AG04449 (cell line): Measurements from ENCODE around the gene MS4A6E.

Experiments
- CTCF ChIA-PET: fragments of 350-600 bp; formaldehyde crosslinking; extraction: SDS; loops from one replicate; lab custom pipeline; 2021; ENCODE audit warnings: antibody characterized with exemption; lab: Yijun Ruan, JAX
- POLR2A ChIA-PET: fragments of 400-600, 350-600 bp; formaldehyde crosslinking; extraction: SDS; loops from one replicate; lab custom pipeline; 2020; ENCODE audit warnings: antibody characterized with exemption, inconsistent platforms; lab: Yijun Ruan, JAX
- DNase-seq: peaks from one replicate; pipeline ENCODE4 v3.0.0-alpha.2; 2010; ENCODE audit warnings: low read depth, low spot score
- H3K4me3 ChIP-seq: 2 replicates; pipeline ENCODE4 v1.5.1; 2011; ENCODE audit warnings: low read depth, mild to moderate bottlenecking, control low read depth, low read length
- TF ChIP-seq, protein P1 (sequence below): IDR thresholded peaks from one replicate; pipeline ENCODE4 v1.5.1; 2011; ENCODE audit warnings: mild to moderate bottlenecking, moderate library complexity, low read length, control low read depth, inconsistent platforms; ENCODE audit not compliant: insufficient read depth; ENCODE audit errors: missing control alignments

Gene MS4A6E

DNA sequence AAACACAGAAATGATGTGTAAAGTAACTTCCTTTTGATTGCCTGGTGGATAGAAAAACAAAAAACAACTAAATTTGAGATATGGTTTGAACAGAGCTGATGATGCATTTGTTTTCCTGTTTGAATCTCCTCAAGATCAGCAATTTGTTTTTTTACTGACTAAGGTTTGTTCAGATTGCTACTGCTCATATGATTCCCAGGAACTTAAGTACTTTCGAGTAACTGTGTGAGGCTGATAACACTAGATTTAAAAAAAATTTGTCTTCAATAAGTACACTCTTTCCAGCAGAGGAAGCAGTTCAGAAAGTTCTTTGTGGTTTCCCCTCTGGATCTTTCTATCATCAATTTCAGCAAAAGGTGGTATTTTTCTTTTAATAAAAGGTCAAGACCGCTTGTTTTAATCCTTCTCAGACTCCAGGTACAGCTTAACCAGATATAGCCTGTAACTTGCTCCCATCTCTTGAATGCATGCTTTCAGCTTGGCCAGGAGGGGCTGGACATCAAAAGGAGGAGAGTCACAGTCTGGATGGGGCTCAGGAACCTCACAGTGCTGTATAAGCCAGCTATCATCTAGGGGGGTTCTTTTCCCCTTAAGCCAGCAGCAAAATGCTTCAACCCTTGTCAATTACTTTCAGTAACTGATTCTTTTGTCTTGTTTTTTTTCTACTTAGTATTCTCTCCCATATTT is 12.3 kb upstream of the MS4A6E start:
- TF ChIP-seq, protein P1, sequence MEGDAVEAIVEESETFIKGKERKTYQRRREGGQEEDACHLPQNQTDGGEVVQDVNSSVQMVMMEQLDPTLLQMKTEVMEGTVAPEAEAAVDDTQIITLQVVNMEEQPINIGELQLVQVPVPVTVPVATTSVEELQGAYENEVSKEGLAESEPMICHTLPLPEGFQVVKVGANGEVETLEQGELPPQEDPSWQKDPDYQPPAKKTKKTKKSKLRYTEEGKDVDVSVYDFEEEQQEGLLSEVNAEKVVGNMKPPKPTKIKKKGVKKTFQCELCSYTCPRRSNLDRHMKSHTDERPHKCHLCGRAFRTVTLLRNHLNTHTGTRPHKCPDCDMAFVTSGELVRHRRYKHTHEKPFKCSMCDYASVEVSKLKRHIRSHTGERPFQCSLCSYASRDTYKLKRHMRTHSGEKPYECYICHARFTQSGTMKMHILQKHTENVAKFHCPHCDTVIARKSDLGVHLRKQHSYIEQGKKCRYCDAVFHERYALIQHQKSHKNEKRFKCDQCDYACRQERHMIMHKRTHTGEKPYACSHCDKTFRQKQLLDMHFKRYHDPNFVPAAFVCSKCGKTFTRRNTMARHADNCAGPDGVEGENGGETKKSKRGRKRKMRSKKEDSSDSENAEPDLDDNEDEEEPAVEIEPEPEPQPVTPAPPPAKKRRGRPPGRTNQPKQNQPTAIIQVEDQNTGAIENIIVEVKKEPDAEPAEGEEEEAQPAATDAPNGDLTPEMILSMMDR, result no peak
- ChIA-PET CTCF (no interaction called here), POLR2A (no interaction called here)
- DNase-seq, result no peak
- no peak overlapping the region for H3K4me3 ChIP-seq

DNA sequence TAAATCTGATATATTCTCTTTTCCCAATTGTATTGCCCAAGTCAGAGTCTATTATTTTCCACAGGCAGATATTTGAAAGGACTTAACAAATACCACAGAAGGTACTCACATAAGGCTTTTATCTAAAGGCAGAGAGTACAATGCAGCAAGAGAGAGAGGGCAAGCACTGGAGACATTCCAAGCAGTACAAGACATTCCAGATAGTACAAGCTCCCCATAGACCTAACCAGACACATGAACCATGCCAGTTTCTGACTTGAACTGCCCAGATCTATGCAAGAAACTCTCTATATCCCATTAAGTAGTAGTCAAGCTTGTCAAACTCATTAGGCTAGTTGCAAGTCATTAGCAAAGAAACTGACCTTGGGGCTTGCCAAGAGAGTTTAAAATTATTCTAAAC is 11.2 kb upstream of the MS4A6E start:
- CTCF ChIA-PET, result no interaction called here
- POLR2A ChIA-PET, result no interaction called here
- TF ChIP-seq, protein P1, result no peak
- no peak overlapping the region for H3K4me3 ChIP-seq
- DNase-seq, result no peak

DNA sequence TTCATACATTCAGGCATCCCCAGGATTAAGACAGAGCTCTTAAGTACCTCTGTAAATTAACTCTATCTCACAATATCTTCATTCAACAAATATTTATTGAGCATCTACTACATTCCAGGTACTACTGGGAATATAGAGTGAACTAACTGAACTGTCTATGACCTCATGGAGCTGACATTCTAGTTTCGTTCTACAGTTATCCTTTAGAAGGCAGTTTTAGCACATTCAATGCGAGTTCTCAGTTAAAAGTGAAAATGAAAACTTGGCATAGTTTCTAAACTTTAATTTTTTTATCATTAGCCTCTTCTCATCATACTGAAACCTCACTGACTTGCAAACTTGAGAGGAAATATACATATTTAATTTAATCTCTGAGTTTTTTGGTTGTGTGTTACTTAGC is 10.7 kb upstream of the MS4A6E start:
- no peak for DNase-seq
- CTCF ChIA-PET, result no interaction called here
- no peak overlapping the region for H3K4me3 ChIP-seq
- POLR2A ChIA-PET, result no interaction called here
- TF ChIP-seq, protein P1, result no peak

DNA sequence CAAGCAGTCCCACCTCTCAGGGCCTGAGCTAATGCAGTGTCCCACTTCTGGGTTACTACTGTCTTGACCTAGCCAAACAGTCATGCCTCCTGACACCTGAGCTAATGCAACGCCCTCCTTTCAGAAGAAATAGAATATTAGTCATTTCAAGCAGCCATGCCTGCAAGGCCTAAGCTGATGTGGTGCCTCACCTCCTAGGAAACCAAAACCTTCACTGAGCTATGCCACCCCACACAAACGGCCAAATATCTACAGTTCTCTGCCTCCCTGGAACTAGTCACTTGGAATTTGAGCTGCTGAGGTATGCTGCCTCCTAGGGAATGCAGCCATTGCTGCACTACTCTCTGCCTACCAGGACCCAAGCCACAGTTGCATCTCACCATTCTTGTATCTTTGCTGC is 8.3 kb upstream of the MS4A6E start:
- TF ChIP-seq, protein P1, result no peak
- H3K4me3 ChIP-seq, result no peak overlapping the region
- POLR2A ChIA-PET, result no interaction called here
- DNase-seq, result no peak
- CTCF ChIA-PET, result no interaction called here

DNA sequence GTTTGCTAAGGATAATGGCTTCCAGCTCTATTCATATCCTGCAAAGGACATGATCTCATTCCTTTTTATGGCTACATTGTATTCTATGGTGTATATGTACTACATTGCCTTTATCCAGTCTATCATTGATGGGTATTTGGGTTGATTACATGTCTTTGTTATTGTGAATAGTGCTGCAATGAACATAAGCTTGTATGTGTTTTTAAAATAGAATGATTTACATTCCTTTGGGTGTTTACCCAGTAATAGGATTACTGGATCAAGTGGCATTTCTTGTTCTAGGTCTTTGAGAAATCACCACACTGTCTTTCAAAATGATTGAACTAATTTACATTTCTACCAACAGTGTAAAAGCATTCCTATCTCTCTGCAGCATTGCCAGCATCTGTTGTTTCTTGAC is 6.0 kb upstream of the MS4A6E start:
- CTCF ChIA-PET, result no interaction called here

DNA sequence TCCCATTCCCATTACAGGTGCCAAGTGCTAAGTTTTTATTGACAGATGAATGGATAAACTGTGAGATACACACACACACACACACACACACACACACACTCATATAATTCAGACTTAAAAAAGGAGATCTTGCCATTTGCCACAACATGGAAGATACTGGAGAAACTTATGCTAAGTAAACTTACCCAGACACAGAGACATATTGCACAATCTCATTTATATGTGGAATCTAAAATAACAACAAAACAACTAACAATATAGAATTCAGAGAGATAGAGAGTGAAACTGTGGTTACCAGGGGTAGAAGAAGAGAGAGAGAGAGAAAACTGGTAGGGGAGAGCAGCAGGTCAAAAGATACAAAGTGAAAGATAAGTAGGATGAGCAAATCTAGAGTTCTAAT is 1.4 kb downstream of the MS4A6E start:
- ChIA-PET CTCF (no interaction called here), POLR2A (no interaction called here)
- no peak for DNase-seq
- no peak overlapping the region for H3K4me3 ChIP-seq
- TF ChIP-seq, protein P1, result no peak

More for the DNA sequence above, 6.0 kb upstream of the MS4A6E start:
- TF ChIP-seq, protein P1, result no peak
- no peak for DNase-seq
- POLR2A ChIA-PET, result no interaction called here
- H3K4me3 ChIP-seq, result no peak overlapping the region
